ENCODE data around the gene RHOBTB3. TPM values are rescaled to one million over a fixed set of nuclear protein-coding genes. Genes with fewer than 3 reads are reported as not detected.
"Not testable (repeated sequence)": the region's sequence is repeated elsewhere in the genome, so short reads cannot be mapped to it uniquely, and the experiment has no call there.

RHOBTB3 gene
- total RNA-seq, 1 experiment from 2014 or later, result 69.3 TPM

GRCh38 chr5:95818181-95819147, 87.3 kb downstream of the RHOBTB3 start:
- DNase-seq (ENCODE audit: low spot score), result no peak

GRCh38 chr5:95821110-95822021, 90.2 kb downstream of the RHOBTB3 start:
- DNase-seq (ENCODE audit: low spot score), result no peak

GRCh38 chr5:95822043-95822541, 91.0 kb downstream of the RHOBTB3 start:
- DNase-seq (ENCODE audit: low spot score), result no peak

GRCh38 chr5:95822542-95823181, 91.5 kb downstream of the RHOBTB3 start, which contains the start of gene GLRX:
Gene GLRX (minus strand): TSS chr5:95822726. CDS start chr5:95822662, 64 bp downstream.
- peak; percentile 80 for DNase-seq (ENCODE audit: low spot score)

GRCh38 chr5:95823218-95823737, 92.1 kb downstream of the RHOBTB3 start:
- DNase-seq (ENCODE audit: low spot score), result no peak

GRCh38 chr5:95823738-95824609, 92.8 kb downstream of the RHOBTB3 start:
- peak; percentile 75 for DNase-seq (ENCODE audit: low spot score)

GRCh38 chr5:95824747-95825146, 93.6 kb downstream of the RHOBTB3 start:
- no peak for DNase-seq (ENCODE audit: low spot score)

GRCh38 chr5:95825495-95825894, 94.4 kb downstream of the RHOBTB3 start:
- DNase-seq (ENCODE audit: low spot score), result no peak

GRCh38 chr5:95826949-95827891, 96.1 kb downstream of the RHOBTB3 start:
- DNase-seq (ENCODE audit: low spot score), result peak; percentile 42

GRCh38 chr5:95827892-95828246, 96.7 kb downstream of the RHOBTB3 start:
- no peak for DNase-seq (ENCODE audit: low spot score)

GRCh38 chr5:95830226-95830625, 99.1 kb downstream of the RHOBTB3 start:
- no peak for DNase-seq (ENCODE audit: low spot score)

GRCh38 chr5:95832664-95833063, 101.5 kb downstream of the RHOBTB3 start:
- DNase-seq (ENCODE audit: low spot score), result no peak

- no peak for DNase-seq (ENCODE audit: low spot score)
These were observed 104.7 kb downstream of the RHOBTB3 start for GRCh38 chr5:95835682-95836385.

GRCh38 chr5:95836544-95836943, 105.4 kb downstream of the RHOBTB3 start:
- no peak for DNase-seq (ENCODE audit: low spot score)

- DNase-seq (ENCODE audit: low spot score), result not testable (repeated sequence)
These were observed 105.8 kb downstream of the RHOBTB3 start for GRCh38 chr5:95836971-95837370.

- no peak for DNase-seq (ENCODE audit: low spot score)
These were observed 106.4 kb downstream of the RHOBTB3 start for GRCh38 chr5:95837492-95837891.

GRCh38 chr5:95838001-95838520, 106.9 kb downstream of the RHOBTB3 start:
- DNase-seq (ENCODE audit: low spot score), result no peak

GRCh38 chr5:95838556-95838955, 107.4 kb downstream of the RHOBTB3 start:
- DNase-seq (ENCODE audit: low spot score), result no peak
